Activated naive CD8-positive, alpha-beta T cell treated with anti-CD3 and anti-CD28 coated beads, Interleukin-2, amount 10 ng/mL, durations not matched to agents 7 days and 5 days (primary cell): ENCODE data around the gene EML3. TPM values are rescaled to one million over a fixed set of nuclear protein-coding genes. Genes with fewer than 3 reads are reported as not detected.
"Not testable (repeated sequence)": the region's sequence is repeated elsewhere in the genome, so short reads cannot be mapped to it uniquely, and the experiment has no call there.

Source experiments
- ATAC-seq: fragments of 150-1000 bp; cut with Tn5 transposase; one replicate; pipeline ENCODE4 v1.10.0; 2021; ENCODE audit warnings: low read depth, moderate library complexity
- POLR2A ChIA-PET: fragments of 350-600 bp; sonication (Branson Sonifier 250); formaldehyde crosslinking; loops from one replicate; lab custom pipeline; 2021; ENCODE audit warnings: antibody characterized with exemption; lab: Charles Lee
- DNase-seq: peaks from one replicate; pipeline ENCODE4 v3.0.0; 2021
- H3K27ac Mint-ChIP-seq: one replicate; pipeline ENCODE4 v1.8.0; 2022; ENCODE audit warnings: mild to moderate bottlenecking, mixed read lengths
- H3K27me3 Mint-ChIP-seq: one replicate; pipeline ENCODE4 v1.8.0; 2022; ENCODE audit warnings: mild to moderate bottlenecking, moderate library complexity, mixed read lengths
- H3K36me3 Mint-ChIP-seq: one replicate; pipeline ENCODE4 v1.8.0; 2021; ENCODE audit warnings: mild to moderate bottlenecking, mixed read lengths
- H3K4me1 Mint-ChIP-seq: one replicate; pipeline ENCODE4 v1.8.0; 2021; ENCODE audit warnings: mixed read lengths
- H3K4me3 Mint-ChIP-seq: one replicate; pipeline ENCODE4 v1.8.0; 2022; ENCODE audit warnings: mild to moderate bottlenecking, moderate library complexity, mixed read lengths
- H3K9me3 Mint-ChIP-seq: one replicate; pipeline ENCODE4 v1.8.0; 2021; ENCODE audit warnings: mixed read lengths
- total RNA-seq, 2 experiments: library from RNA; stranded (reverse); gene quantifications; one replicate each; pipeline ENCODE4 v1.2.3, GENCODE V29; 2021

EML3 gene
- total RNA-seq, 2 experiments from 2014 or later: 183 to 185 TPM

GRCh38 chr11:62645946-62646824 lies 33.6 kb upstream of the EML3 start, which contains the start of gene GANAB:
Gene GANAB, minus strand, starts transcription at chr11:62646613. Its CDS starts 14 bp downstream, at chr11:62646599.
- Mint-ChIP-seq H3K4me3 (peak within 1 kb of the TSS; percentile 99), H3K27me3 (no peaks in the 10 kb centered on the region), H3K4me1 (peaks cover 24% of the 10 kb centered on the region), H3K9me3 (no peaks in the 10 kb centered on the region), H3K27ac (peak within 1 kb of the TSS; percentile 96), H3K36me3 (peaks cover 8% of the 10 kb centered on the region)
- POLR2A ChIA-PET: interaction anchor here (0.6 to 7.3 kb wide), 19 partner anchors 9 to 195 kb away, joined by 3 to 76 read pairs (median 7); partner anchors contain the start of genes B3GAT3, C11orf98, CSKMT and EEF1G
- peak; percentile 96 for DNase-seq
- ATAC-seq: peak; percentile 98

- no peaks in the 10 kb centered on the region for H3K27me3 Mint-ChIP-seq
- POLR2A ChIA-PET: interaction anchor here (0.7 to 7.3 kb wide), 16 partner anchors 8 to 195 kb away, joined by 3 to 76 read pairs (median 10); partner anchors contain the start of genes B3GAT3, C11orf98, CSKMT and EEF1G
- DNase-seq (no peak), ATAC-seq (no peak)
- peak overlapping the region; percentile 99 for H3K4me3 Mint-ChIP-seq
- no peaks in the 10 kb centered on the region for H3K9me3 Mint-ChIP-seq
- peak overlapping the region; percentile 96 for H3K27ac Mint-ChIP-seq
- peaks cover 7% of the 10 kb centered on the region for H3K36me3 Mint-ChIP-seq
- peaks cover 29% of the 10 kb centered on the region for H3K4me1 Mint-ChIP-seq
These were observed 33.0 kb upstream of the EML3 start for GRCh38 chr11:62645671-62645945.

GRCh38 chr11:62644220-62644619 lies 31.6 kb upstream of the EML3 start:
- Mint-ChIP-seq H3K4me3 (peak overlapping the region; percentile 39), H3K27ac (no peak overlapping the region), H3K4me1 (peaks cover 38% of the 10 kb centered on the region), H3K9me3 (no peaks in the 10 kb centered on the region), H3K27me3 (no peaks in the 10 kb centered on the region), H3K36me3 (peaks cover 15% of the 10 kb centered on the region)
- DNase-seq: no peak
- POLR2A ChIA-PET: interaction anchor here (0.7 to 7.3 kb wide), 6 partner anchors 9 to 109 kb away, joined by 3 to 76 read pairs (median 10); partner anchors contain the start of genes B3GAT3, C11orf98, CSKMT and INTS5
- no peak for ATAC-seq

GRCh38 chr11:62632492-62632891 lies 19.9 kb upstream of the EML3 start:
- no peak for ATAC-seq
- peaks cover 54% of the 10 kb centered on the region for H3K36me3 Mint-ChIP-seq
- DNase-seq: no peak
- no peaks in the 10 kb centered on the region for H3K27me3 Mint-ChIP-seq
- POLR2A ChIA-PET: interaction anchor here (1.0 to 1.6 kb wide), 3 partner anchors 8 to 13 kb away, joined by 3 to 5 read pairs (median 4); no protein-coding TSS in a partner anchor
- peaks cover 15% of the 10 kb centered on the region for H3K4me1 Mint-ChIP-seq
- no peaks in the 10 kb centered on the region for H3K9me3 Mint-ChIP-seq
- H3K4me3 Mint-ChIP-seq: no peak overlapping the region
- no peak overlapping the region for H3K27ac Mint-ChIP-seq

GRCh38 chr11:62627713-62628112 lies 15.1 kb upstream of the EML3 start:
- no peak overlapping the region for H3K4me3 Mint-ChIP-seq
- ATAC-seq: peak; percentile 40
- peaks cover 4% of the 10 kb centered on the region for H3K4me1 Mint-ChIP-seq
- no peaks in the 10 kb centered on the region for H3K9me3 Mint-ChIP-seq
- no peaks in the 10 kb centered on the region for H3K27me3 Mint-ChIP-seq
- peak overlapping the region; percentile 66 for H3K27ac Mint-ChIP-seq
- no peak for DNase-seq
- POLR2A ChIA-PET: interaction anchor here (1.3 kb wide), 1 partner anchor 37 kb away, joined by 3 read pairs; the partner anchor contains the start of genes C11orf98 and CSKMT
- peaks cover 31% of the 10 kb centered on the region for H3K36me3 Mint-ChIP-seq

- Mint-ChIP-seq H3K4me3 (peak overlapping the region; percentile 76), H3K27me3 (no peaks in the 10 kb centered on the region), H3K9me3 (no peaks in the 10 kb centered on the region), H3K27ac (peak overlapping the region; percentile 91), H3K36me3 (peaks cover 18% of the 10 kb centered on the region), H3K4me1 (peaks cover 24% of the 10 kb centered on the region)
- DNase-seq: no peak
- no peak for ATAC-seq
- POLR2A ChIA-PET: interaction anchor here (0.7 to 5.8 kb wide), 25 partner anchors 9 to 259 kb away, joined by 3 to 48 read pairs (median 7); partner anchors contain the start of genes C11orf98, CSKMT, EEF1G and EML3
These were observed 10.0 kb upstream of the EML3 start for GRCh38 chr11:62622476-62623089.

- ATAC-seq: peak; percentile 87
- peaks cover 24% of the 10 kb centered on the region for H3K4me1 Mint-ChIP-seq
- DNase-seq: peak; percentile 94
- POLR2A ChIA-PET: interaction anchor here (0.6 to 5.8 kb wide), 29 partner anchors 10 to 259 kb away, joined by 3 to 48 read pairs (median 5); partner anchors contain the start of genes C11orf98, CSKMT, EEF1G and EML3
- H3K27ac Mint-ChIP-seq: peak within 1 kb of the TSS; percentile 99
- H3K4me3 Mint-ChIP-seq: peak within 1 kb of the TSS; percentile 93
- H3K9me3 Mint-ChIP-seq: no peaks in the 10 kb centered on the region
- H3K36me3 Mint-ChIP-seq: peaks cover 21% of the 10 kb centered on the region
- no peaks in the 10 kb centered on the region for H3K27me3 Mint-ChIP-seq
These were observed 9.2 kb upstream of the EML3 start, which contains the start of gene B3GAT3 for GRCh38 chr11:62621567-62622470. Gene B3GAT3, minus strand, starts transcription at chr11:62621986. Its CDS starts 39 bp downstream, at chr11:62621947.

GRCh38 chr11:62621027-62621566 lies 8.5 kb upstream of the EML3 start:
- ATAC-seq: no peak
- peak overlapping the region; percentile 99 for H3K27ac Mint-ChIP-seq

GRCh38 chr11:62616957-62617356 lies 4.4 kb upstream of the EML3 start:
- H3K9me3 Mint-ChIP-seq, H3K4me3 Mint-ChIP-seq, ATAC-seq, DNase-seq, H3K27me3 Mint-ChIP-seq, H3K27ac Mint-ChIP-seq: not testable (repeated sequence)
- H3K4me1 Mint-ChIP-seq: peaks cover 32% of the 10 kb centered on the region
- POLR2A ChIA-PET: interaction anchor here (0.7 kb wide), 1 partner anchor 21 kb away, joined by 4 read pairs; no protein-coding TSS in a partner anchor
- peaks cover 16% of the 10 kb centered on the region for H3K36me3 Mint-ChIP-seq

More at GRCh38 chr11:62621027-62621566, 8.5 kb upstream of the EML3 start:
- peak overlapping the region; percentile 93 for H3K4me3 Mint-ChIP-seq
- H3K36me3 Mint-ChIP-seq: peaks cover 21% of the 10 kb centered on the region
- H3K27me3 Mint-ChIP-seq: no peaks in the 10 kb centered on the region
- no peak for DNase-seq
- H3K4me1 Mint-ChIP-seq: peaks cover 24% of the 10 kb centered on the region
- H3K9me3 Mint-ChIP-seq: no peaks in the 10 kb centered on the region
- POLR2A ChIA-PET: interaction anchor here (0.6 to 5.8 kb wide), 23 partner anchors 9 to 248 kb away, joined by 3 to 48 read pairs (median 9); partner anchors contain the start of genes C11orf98, CSKMT, EML3 and GANAB

GRCh38 chr11:62615521-62615920 lies 2.9 kb upstream of the EML3 start:
- Mint-ChIP-seq H3K9me3 (no peaks in the 10 kb centered on the region), H3K4me3 (no peak overlapping the region), H3K36me3 (peaks cover 11% of the 10 kb centered on the region), H3K27me3 (no peaks in the 10 kb centered on the region), H3K4me1 (peaks cover 30% of the 10 kb centered on the region), H3K27ac (no peak overlapping the region)
- ATAC-seq (no peak), DNase-seq (no peak)
- POLR2A ChIA-PET: interaction anchor here (1.1 kb wide), 1 partner anchor 25 kb away, joined by 6 read pairs; no protein-coding TSS in a partner anchor

- Mint-ChIP-seq H3K27ac (peak overlapping the region; percentile 84), H3K27me3 (no peaks in the 10 kb centered on the region), H3K4me1 (peaks cover 36% of the 10 kb centered on the region), H3K9me3 (no peaks in the 10 kb centered on the region), H3K4me3 (no peak overlapping the region), H3K36me3 (peaks cover 11% of the 10 kb centered on the region)
- no peak for DNase-seq
- POLR2A ChIA-PET: interaction anchor here (1.7 to 5.0 kb wide), 5 partner anchors 7 to 58 kb away, joined by 6 to 50 read pairs (median 30); partner anchors contain the start of genes B3GAT3, C11orf98, CSKMT and INTS5
- no peak for ATAC-seq
These were observed 1.7 kb upstream of the EML3 start for GRCh38 chr11:62614275-62614674.
